Loucy (cell line): ENCODE data around the gene IPO4.

Source experiments
- H2AFZ ChIP-seq: fragments of 200-600 bp; sonication (generic); 2 replicates; pipeline ENCODE4 v1.6.0; 2016; ENCODE audit warnings: antibody characterized with exemption, mild to moderate bottlenecking, low read length, moderate library complexity
- H3F3A ChIP-seq: fragments of 200-600 bp; 2 replicates; pipeline ENCODE4 v1.6.0; 2016; ENCODE audit warnings: antibody characterized with exemption, low read depth, mild to moderate bottlenecking
- H3K27me3 ChIP-seq: fragments of 200-600 bp; sonication (generic); 2 replicates; pipeline ENCODE4 v1.6.1; 2014; ENCODE audit warnings: low read length, mild to moderate bottlenecking; ENCODE audit not compliant: insufficient read depth, poor library complexity, severe bottlenecking
- H3K36me3 ChIP-seq: fragments of 200-600 bp; sonication (generic); 2 replicates; pipeline ENCODE4 v1.6.1; 2016; ENCODE audit warnings: low read length; ENCODE audit not compliant: insufficient read depth
- H3K4me1 ChIP-seq: fragments of 200-600 bp; sonication (generic); 2 replicates; pipeline ENCODE4 v1.5.1; 2014; ENCODE audit warnings: low read length, mild to moderate bottlenecking; ENCODE audit not compliant: insufficient read depth, poor library complexity, severe bottlenecking
- H3K4me2 ChIP-seq: fragments of 200-600 bp; sonication (generic); 2 replicates; pipeline ENCODE4 v1.6.0; 2014; ENCODE audit warnings: antibody characterized with exemption, low read length, low read depth, mild to moderate bottlenecking; ENCODE audit not compliant: poor library complexity, severe bottlenecking
- H3K4me3 ChIP-seq: fragments of 200-600 bp; sonication (generic); 2 replicates; pipeline ENCODE4 v1.5.1; 2014; ENCODE audit warnings: low read length, mild to moderate bottlenecking, mixed read lengths; ENCODE audit not compliant: poor library complexity, severe bottlenecking
- H3K79me2 ChIP-seq: fragments of 200-600 bp; sonication (generic); 2 replicates; pipeline ENCODE4 v1.6.1; 2014; ENCODE audit warnings: low read length; ENCODE audit not compliant: insufficient read depth
- H3K9ac ChIP-seq: fragments of 200-600 bp; sonication (generic); 2 replicates; pipeline ENCODE4 v1.6.0; 2014; ENCODE audit warnings: mild to moderate bottlenecking, low read depth, low read length, moderate library complexity; ENCODE audit not compliant: poor library complexity, severe bottlenecking
- H3K9me2 ChIP-seq: fragments of 200-600 bp; sonication (generic); replicated peaks from 2 replicates; pipeline ENCODE4 v1.6.1; 2016; ENCODE audit warnings: low read depth, low read length, mixed read lengths
- H3K9me3 ChIP-seq: fragments of 200-600 bp; sonication (generic); 2 replicates; pipeline ENCODE4 v1.6.1; 2014; ENCODE audit warnings: mild to moderate bottlenecking, antibody characterized with exemption, low read length, low read depth; ENCODE audit not compliant: insufficient read depth
- H4K20me1 ChIP-seq: fragments of 200-600 bp; sonication (generic); 2 replicates; pipeline ENCODE4 v1.6.0; 2014; ENCODE audit warnings: antibody characterized with exemption, low read length, mild to moderate bottlenecking; ENCODE audit not compliant: insufficient read depth, poor library complexity, severe bottlenecking
- CTCF ChIP-seq: fragments of 200-600 bp; sonication (generic); conservative IDR thresholded peaks from 2 replicates; pipeline ENCODE4 v1.5.1; 2014; ENCODE audit warnings: mild to moderate bottlenecking, antibody characterized with exemption, low read length
- EZH2phosphoT487 ChIP-seq: fragments of 200-600 bp; IDR thresholded peaks from 2 replicates; pipeline ENCODE4 v1.6.1; 2018; ENCODE audit warnings: antibody characterized with exemption, mild to moderate bottlenecking, moderate library complexity, borderline replicate concordance

The IPO4 gene

GRCh38 chr14:24198814-24199524, 10.4 kb upstream of the IPO4 start:
- H3K79me2 ChIP-seq: peaks cover 29% of the 10 kb centered on the region
- H3K9ac ChIP-seq: no peak overlapping the region
- no peaks in the 10 kb centered on the region for H4K20me1 ChIP-seq
- H3K36me3 ChIP-seq: no peaks in the 10 kb centered on the region; the same call in 1 of the 2 replicates
- no peaks in the 10 kb centered on the region for H3F3A ChIP-seq
- H2AFZ ChIP-seq: no peak overlapping the region
- no peak for TF ChIP-seq CTCF
- no peak for TF ChIP-seq EZH2phosphoT487
- H3K9me3 ChIP-seq: no peaks in the 10 kb centered on the region; the same call in 1 of the 2 replicates
- peaks cover 22% of the 10 kb centered on the region for H3K4me1 ChIP-seq
- no peaks in the 10 kb centered on the region for H3K9me2 ChIP-seq
- H3K4me3 ChIP-seq: no peak overlapping the region
- H3K27me3 ChIP-seq: no peaks in the 10 kb centered on the region
- peak overlapping the region; percentile 12 for H3K4me2 ChIP-seq

GRCh38 chr14:24197056-24197450, 8.4 kb upstream of the IPO4 start:
- Histone ChIP-seq H3K27me3 (no peaks in the 10 kb centered on the region), H3K9me2 (no peaks in the 10 kb centered on the region), H3F3A (no peaks in the 10 kb centered on the region), H3K9ac (peak overlapping the region; percentile 92), H2AFZ (no peak overlapping the region), H3K36me3 (no peaks in the 10 kb centered on the region), H3K4me1 (peaks cover 24% of the 10 kb centered on the region), H3K4me3 (peak overlapping the region; percentile 53), H3K9me3 (no peaks in the 10 kb centered on the region; the same call in 1 of the 2 replicates), H3K4me2 (peak overlapping the region; percentile 99), H3K79me2 (peaks cover 42% of the 10 kb centered on the region), H4K20me1 (no peaks in the 10 kb centered on the region)
- TF ChIP-seq CTCF (no peak), EZH2phosphoT487 (no peak)

GRCh38 chr14:24196071-24197055, 7.7 kb upstream of the IPO4 start:
- peak overlapping the region; percentile 92 for H3K9ac ChIP-seq
- TF ChIP-seq EZH2phosphoT487 (no peak), CTCF (no peak)
- H3K4me1 ChIP-seq: peaks cover 24% of the 10 kb centered on the region
- no peaks in the 10 kb centered on the region for H3K36me3 ChIP-seq
- H3K9me3 ChIP-seq: no peaks in the 10 kb centered on the region; the same call in 1 of the 2 replicates
- H3K9me2 ChIP-seq: no peaks in the 10 kb centered on the region
- H3K79me2 ChIP-seq: peaks cover 44% of the 10 kb centered on the region
- H2AFZ ChIP-seq: peak overlapping the region; percentile 96
- no peaks in the 10 kb centered on the region for H3K27me3 ChIP-seq
- H4K20me1 ChIP-seq: no peaks in the 10 kb centered on the region
- peak overlapping the region; percentile 92 for H3K4me3 ChIP-seq
- no peaks in the 10 kb centered on the region for H3F3A ChIP-seq
- H3K4me2 ChIP-seq: peak overlapping the region; percentile 99
